Endothelial cell of umbilical vein (primary cell): ENCODE measurements around the gene PKD1. TPM values are rescaled to one million over a fixed set of nuclear protein-coding genes. Genes with fewer than 3 reads are reported as not detected.

Experiments
- BruUV-seq: library from RNA; stranded (reverse); fragments of 400-500 nt; replicated peaks from 2 replicates; lab custom pipeline; 2021; lab: Mats Ljungman, UMichigan
- CTCF ChIA-PET: fragments of 300-600, 350-600 bp; sonication (Branson Sonifier 250); formaldehyde crosslinking; loops from one replicate; lab custom pipeline; 2021; ENCODE audit warnings: antibody characterized with exemption, inconsistent platforms; lab: Charles Lee
- POLR2A ChIA-PET: fragments of 300-600, 350-600 bp; sonication (Branson Sonifier 250); formaldehyde crosslinking; loops from one replicate; lab custom pipeline; 2021; ENCODE audit warnings: antibody characterized with exemption, inconsistent platforms; lab: Charles Lee
- DNase-seq: peaks from one replicate; pipeline ENCODE4 v3.0.0-alpha.2; 2011; ENCODE audit warnings: low read depth, low spot score
- FAIRE-seq: peaks from 2 replicates; lab custom pipeline; 2011; peaks lifted over from hg19 to GRCh38; lab: Jason Lieb, UNC
- H2AFZ ChIP-seq: 2 replicates; pipeline ENCODE4 v1.6.0; 2012; ENCODE audit warnings: low read depth, low read length, control low read depth, inconsistent platforms
- H3K27ac ChIP-seq: 2 replicates; pipeline ENCODE4 v1.5.1; 2011; ENCODE audit warnings: low read depth, mild to moderate bottlenecking, control low read depth, low read length, moderate library complexity; ENCODE audit not compliant: insufficient read depth
- H3K27me3 ChIP-seq, 2 experiments: 2 replicates each; pipeline versions ENCODE4 v1.6.0 to v1.6.1; 2011; ENCODE audit warnings: low read length in 2 of 2, mixed read lengths in 1 of 2; ENCODE audit not compliant: control insufficient read depth in 2 of 2, insufficient read depth in 2 of 2
- H3K36me3 ChIP-seq, 2 experiments: 2 replicates in 1 of 2; 3 replicates in 1 of 2; pipeline ENCODE4 v1.5.1; 2011; ENCODE audit warnings: low read length in 2 of 2, mild to moderate bottlenecking in 1 of 2, moderate library complexity in 1 of 2; ENCODE audit not compliant: control insufficient read depth in 2 of 2, insufficient read depth in 2 of 2; ENCODE audit errors: extremely low read depth in 1 of 2
- H3K4me1 ChIP-seq: 3 replicates; pipeline ENCODE4 v1.5.1; 2011; ENCODE audit warnings: mild to moderate bottlenecking, low read length; ENCODE audit not compliant: control insufficient read depth, insufficient read depth; ENCODE audit errors: extremely low read depth
- H3K4me2 ChIP-seq: 2 replicates; pipeline ENCODE4 v1.6.1; 2011; ENCODE audit warnings: low read length, control low read depth, mixed read lengths; ENCODE audit not compliant: insufficient read depth
- H3K4me3 ChIP-seq, 3 experiments: fragments of 200-600 bp in 1 of 3; sonication (generic), shearing (Covaris generic) in 1 of 3; replicated peaks in 1 of 3; 2 replicates each; pipeline ENCODE4 v1.5.1; 2011 to 2016; ENCODE audit warnings: control low read depth in 3 of 3, low read length in 3 of 3, mild to moderate bottlenecking in 2 of 3, inconsistent platforms in 1 of 3, low read depth in 1 of 3, moderate library complexity in 1 of 3; ENCODE audit not compliant: insufficient read depth in 1 of 3
- H3K79me2 ChIP-seq: 2 replicates; pipeline ENCODE4 v1.6.0; 2012; ENCODE audit warnings: low read length, inconsistent platforms; ENCODE audit not compliant: control insufficient read depth, insufficient read depth
- H3K9ac ChIP-seq: replicated peaks from 2 replicates; pipeline ENCODE3; 2011; ENCODE audit warnings: low read length, control low read depth; ENCODE audit not compliant: insufficient read depth; ENCODE audit errors: extremely low read depth
- H3K9me1 ChIP-seq: replicated peaks from 3 replicates; pipeline ENCODE4 v1.6.0; 2011; ENCODE audit warnings: mild to moderate bottlenecking, low read length; ENCODE audit not compliant: control insufficient read depth, insufficient read depth; ENCODE audit errors: extremely low read depth
- H3K9me3 ChIP-seq: replicated peaks from 2 replicates; pipeline ENCODE4 v1.5.1; 2012; ENCODE audit warnings: low read length, inconsistent platforms; ENCODE audit not compliant: control insufficient read depth, insufficient read depth
- H4K20me1 ChIP-seq: replicated peaks from 2 replicates; pipeline ENCODE3; 2011; ENCODE audit warnings: mild to moderate bottlenecking, low read length; ENCODE audit not compliant: control insufficient read depth, insufficient read depth; ENCODE audit errors: extremely low read depth
- CTCF ChIP-seq, 2 donors: IDR thresholded peaks; 1 replicate in 1 of 2; 2 replicates in 1 of 2; pipeline ENCODE4 v1.5.1; 2011; ENCODE audit warnings: low read length in 2 of 2, mild to moderate bottlenecking in 2 of 2, moderate library complexity in 2 of 2, control low read depth in 1 of 2, inconsistent platforms in 1 of 2, low read depth in 1 of 2; ENCODE audit not compliant: insufficient read depth in 1 of 2; ENCODE audit errors: extremely low read depth in 1 of 2
- EZH2 ChIP-seq: IDR thresholded peaks from 2 replicates; pipeline ENCODE4 v1.6.1; 2012; ENCODE audit warnings: borderline replicate concordance, low read depth, mild to moderate bottlenecking, moderate library complexity, low read length, inconsistent platforms; ENCODE audit not compliant: severe bottlenecking
- JUN ChIP-seq: IDR thresholded peaks from 2 replicates; pipeline ENCODE4 v1.6.1; 2011; ENCODE audit warnings: borderline replicate concordance, low read depth; ENCODE audit not compliant: insufficient read length, insufficient read depth
- POLR2AphosphoS5 ChIP-seq: IDR thresholded peaks from 2 replicates; pipeline ENCODE4 v1.6.1; 2012; ENCODE audit warnings: low read depth, mild to moderate bottlenecking, control low read depth, low read length, moderate library complexity; ENCODE audit not compliant: insufficient read depth
- dilution Hi-C: fragments of 300-500 bp; cut with MboI; formaldehyde crosslinking; loops from one replicate; pipeline ENCODE4 v1.15.0; 2019; ENCODE audit warnings: low sequenced_read_pairs; ENCODE audit not compliant: extremely low pct_ligation_motif_present
- intact Hi-C: fragments of 100-400 bp; cut with micrococcal nuclease; formaldehyde crosslinking; loops from one replicate; pipeline ENCODE4 v1.10.0; 2022
- polyA plus RNA-seq, 4 experiments: library from polyadenylated mRNA; depleted of rRNA in 3 of 4; stranded (reverse) in 3 of 4; unstranded in 1 of 4; fragments of >200 nt; gene quantifications; 2 replicates each; pipeline versions ENCODE4 v1.2.1 to v1.2.3, GENCODE V29; 2011 to 2012; ENCODE audit warnings: missing spikeins in 1 of 4
- total RNA-seq: library from RNA; stranded (reverse); gene quantifications from 2 replicates; pipeline ENCODE4 v1.2.3, GENCODE V29; 2021

Gene PKD1
- total and polyA plus RNA-seq, 2 donors (not counting 3 experiments of a cell fraction or from before 2014, with no cell fraction given) = 52.5 to 102 TPM

- TF ChIP-seq EZH2 (no peak), POLR2AphosphoS5 (no peak), CTCF (IDR thresholded peaks at IDR 0.05; ENCODE audit: extremely low read depth in 1 of 2, insufficient read depth in 1 of 2, low read depth in 1 of 2, low read length in 2 of 2) (no peak), JUN (no peak)
- CTCF ChIA-PET = interaction anchor here (1.4 kb wide), 1 partner anchor 75 kb away, joined by 4 read pairs; no protein-coding TSS in a partner anchor
- DNase-seq (no peak), FAIRE-seq (no peak)
- Histone ChIP-seq H3K27me3 (no peaks in the 10 kb centered on the region), H2AFZ (no peak overlapping the region), H3K4me3 (no peak overlapping the region), H3K36me3 (peaks cover 0 to 45% of the 10 kb centered on the region in 2 experiments), H3K9me3 (no peaks in the 10 kb centered on the region), H3K4me1 (no peaks in the 10 kb centered on the region), H3K79me2 (no peaks in the 10 kb centered on the region), H3K9me1 (no peaks in the 10 kb centered on the region), H3K9ac (no peak overlapping the region), H4K20me1 (no peaks in the 10 kb centered on the region), H3K4me2 (no peak overlapping the region), H3K27ac (no peak overlapping the region)
- POLR2A ChIA-PET = no interaction called here
- BruUV-seq = no TSS peak
- dilution Hi-C loops = no loop called here
- intact Hi-C loops = no loop called here
Observed at GRCh38 chr16:2066139-2066538, 69.6 kb downstream of the PKD1 start.

- Histone ChIP-seq H3K27me3 (no peaks in the 10 kb centered on the region), H3K4me2 (no peak overlapping the region), H4K20me1 (no peaks in the 10 kb centered on the region), H3K9me1 (no peaks in the 10 kb centered on the region), H3K27ac (no peak overlapping the region), H3K9me3 (no peaks in the 10 kb centered on the region), H3K4me3 (no peak overlapping the region), H3K4me1 (no peaks in the 10 kb centered on the region), H3K9ac (no peak overlapping the region), H2AFZ (no peak overlapping the region), H3K79me2 (no peaks in the 10 kb centered on the region), H3K36me3 (peaks cover 0 to 49% of the 10 kb centered on the region in 2 experiments)
- intact Hi-C loops = no loop called here
- POLR2A ChIA-PET = no interaction called here
- CTCF ChIA-PET = interaction anchor here (0.9 to 1.3 kb wide), 2 partner anchors 9 to 42 kb away, joined by 3 read pairs; no protein-coding TSS in a partner anchor
- no TSS peak for BruUV-seq
- no peak for TF ChIP-seq CTCF (IDR thresholded peaks at IDR 0.05; ENCODE audit: extremely low read depth in 1 of 2, insufficient read depth in 1 of 2, low read depth in 1 of 2, low read length in 2 of 2)
- DNase-seq (no peak), FAIRE-seq (no peak)
- dilution Hi-C loops = no loop called here
Observed at GRCh38 chr16:2064368-2064945, 71.2 kb downstream of the PKD1 start.
